T-helper 2 cell treated with Interferon-gamma antibody and Interleukin-4, amounts not matched to agents 5 μg/mL and 100 μg/mL, for 36 hours (primary cell): ENCODE measurements around the gene PKP4.

ENCODE experiments used
- DNase-seq: peaks from one replicate; pipeline ENCODE4 v3.0.0; 2021; ENCODE audit warnings: low spot score
- H3K27ac Mint-ChIP-seq: one replicate; pipeline ENCODE4 v1.8.0; 2021; ENCODE audit warnings: mild to moderate bottlenecking, mixed read lengths
- H3K27me3 Mint-ChIP-seq: one replicate; pipeline ENCODE4 v1.8.0; 2021; ENCODE audit warnings: low read depth, mixed read lengths
- H3K36me3 Mint-ChIP-seq: one replicate; pipeline ENCODE4 v1.8.0; 2021; ENCODE audit warnings: low read depth, mixed read lengths
- H3K4me1 Mint-ChIP-seq: one replicate; pipeline ENCODE4 v1.8.0; 2021; ENCODE audit warnings: low read depth, mixed read lengths
- H3K4me3 Mint-ChIP-seq: one replicate; pipeline ENCODE4 v1.8.0; 2022; ENCODE audit warnings: mild to moderate bottlenecking, moderate library complexity, mixed read lengths
- H3K9me3 Mint-ChIP-seq: one replicate; pipeline ENCODE4 v1.8.0; 2021; ENCODE audit warnings: mixed read lengths

The PKP4 gene

GRCh38 chr2:158513841-158514240, 57.1 kb downstream of the PKP4 start:
- H3K27me3 Mint-ChIP-seq: no peaks in the 10 kb centered on the region

GRCh38 chr2:158518084-158518483, 61.3 kb downstream of the PKP4 start:
- H3K4me1 Mint-ChIP-seq: no peaks in the 10 kb centered on the region
- H3K27me3 Mint-ChIP-seq: no peaks in the 10 kb centered on the region
- no peaks in the 10 kb centered on the region for H3K36me3 Mint-ChIP-seq
- DNase-seq: no peak
- no peak overlapping the region for H3K27ac Mint-ChIP-seq
- no peak overlapping the region for H3K4me3 Mint-ChIP-seq
- H3K9me3 Mint-ChIP-seq: peaks cover 4% of the 10 kb centered on the region

More at GRCh38 chr2:158513841-158514240, 57.1 kb downstream of the PKP4 start:
- DNase-seq: no peak
- H3K9me3 Mint-ChIP-seq: no peaks in the 10 kb centered on the region
- peaks cover 2% of the 10 kb centered on the region for H3K4me1 Mint-ChIP-seq
- H3K27ac Mint-ChIP-seq: no peak overlapping the region
- no peak overlapping the region for H3K4me3 Mint-ChIP-seq
- no peaks in the 10 kb centered on the region for H3K36me3 Mint-ChIP-seq

- no peaks in the 10 kb centered on the region for H3K27me3 Mint-ChIP-seq
- no peak for DNase-seq
- H3K36me3 Mint-ChIP-seq: no peaks in the 10 kb centered on the region
- no peak overlapping the region for H3K4me3 Mint-ChIP-seq
- no peaks in the 10 kb centered on the region for H3K4me1 Mint-ChIP-seq
- H3K9me3 Mint-ChIP-seq: peaks cover 4% of the 10 kb centered on the region
- no peak overlapping the region for H3K27ac Mint-ChIP-seq
Measured at GRCh38 chr2:158519481-158519880, 62.7 kb downstream of the PKP4 start.

- H3K36me3 Mint-ChIP-seq: no peaks in the 10 kb centered on the region
- DNase-seq: no peak
- H3K4me1 Mint-ChIP-seq: no peaks in the 10 kb centered on the region
- no peaks in the 10 kb centered on the region for H3K27me3 Mint-ChIP-seq
- H3K4me3 Mint-ChIP-seq: no peak overlapping the region
- H3K9me3 Mint-ChIP-seq: no peaks in the 10 kb centered on the region
- no peak overlapping the region for H3K27ac Mint-ChIP-seq
Measured at GRCh38 chr2:158529379-158530259, 72.9 kb downstream of the PKP4 start.

GRCh38 chr2:158530829-158531228, 74.1 kb downstream of the PKP4 start:
- Mint-ChIP-seq H3K9me3 (no peaks in the 10 kb centered on the region), H3K27me3 (no peaks in the 10 kb centered on the region), H3K4me1 (no peaks in the 10 kb centered on the region), H3K36me3 (no peaks in the 10 kb centered on the region), H3K27ac (no peak overlapping the region), H3K4me3 (no peak overlapping the region)
- no peak for DNase-seq

GRCh38 chr2:158533009-158533408, 76.3 kb downstream of the PKP4 start:
- H3K27me3 Mint-ChIP-seq: no peaks in the 10 kb centered on the region
- H3K4me1 Mint-ChIP-seq: no peaks in the 10 kb centered on the region

GRCh38 chr2:158539176-158540005, 82.6 kb downstream of the PKP4 start:
- no peaks in the 10 kb centered on the region for H3K36me3 Mint-ChIP-seq
- no peak overlapping the region for H3K27ac Mint-ChIP-seq
- H3K4me3 Mint-ChIP-seq: no peak overlapping the region
- H3K9me3 Mint-ChIP-seq: no peaks in the 10 kb centered on the region
- H3K4me1 Mint-ChIP-seq: peaks cover 5% of the 10 kb centered on the region
- H3K27me3 Mint-ChIP-seq: no peaks in the 10 kb centered on the region
- DNase-seq: no peak

More at GRCh38 chr2:158533009-158533408, 76.3 kb downstream of the PKP4 start:
- H3K4me3 Mint-ChIP-seq: no peak overlapping the region
- no peaks in the 10 kb centered on the region for H3K9me3 Mint-ChIP-seq
- no peak for DNase-seq
- no peak overlapping the region for H3K27ac Mint-ChIP-seq
- no peaks in the 10 kb centered on the region for H3K36me3 Mint-ChIP-seq

GRCh38 chr2:158542577-158542976, 85.8 kb downstream of the PKP4 start:
- Mint-ChIP-seq H3K9me3 (no peaks in the 10 kb centered on the region), H3K27me3 (no peaks in the 10 kb centered on the region), H3K27ac (no peak overlapping the region), H3K4me1 (peaks cover 15% of the 10 kb centered on the region), H3K36me3 (peaks cover 10% of the 10 kb centered on the region), H3K4me3 (no peak overlapping the region)
- no peak for DNase-seq

- H3K4me3 Mint-ChIP-seq: no peak overlapping the region
- no peak overlapping the region for H3K27ac Mint-ChIP-seq
- peaks cover 10% of the 10 kb centered on the region for H3K36me3 Mint-ChIP-seq
- H3K4me1 Mint-ChIP-seq: peaks cover 15% of the 10 kb centered on the region
- H3K9me3 Mint-ChIP-seq: no peaks in the 10 kb centered on the region
- no peak for DNase-seq
- H3K27me3 Mint-ChIP-seq: no peaks in the 10 kb centered on the region
Measured at GRCh38 chr2:158543957-158544356, 87.2 kb downstream of the PKP4 start.

GRCh38 chr2:158544998-158545397, 88.2 kb downstream of the PKP4 start:
- peaks cover 15% of the 10 kb centered on the region for H3K4me1 Mint-ChIP-seq
- H3K27me3 Mint-ChIP-seq: no peaks in the 10 kb centered on the region
- H3K36me3 Mint-ChIP-seq: peaks cover 10% of the 10 kb centered on the region
- H3K4me3 Mint-ChIP-seq: no peak overlapping the region
- DNase-seq: no peak
- H3K27ac Mint-ChIP-seq: no peak overlapping the region
- H3K9me3 Mint-ChIP-seq: no peaks in the 10 kb centered on the region

- H3K27me3 Mint-ChIP-seq: no peaks in the 10 kb centered on the region
Measured at GRCh38 chr2:158546412-158547144, 89.8 kb downstream of the PKP4 start.

GRCh38 chr2:158553257-158553656, 96.5 kb downstream of the PKP4 start:
- Mint-ChIP-seq H3K4me1 (no peaks in the 10 kb centered on the region), H3K4me3 (no peak overlapping the region)

More at GRCh38 chr2:158546412-158547144, 89.8 kb downstream of the PKP4 start:
- peak overlapping the region; percentile 4 for H3K4me3 Mint-ChIP-seq
- peaks cover 15% of the 10 kb centered on the region for H3K4me1 Mint-ChIP-seq
- H3K27ac Mint-ChIP-seq: peak overlapping the region; percentile 85
- no peak for DNase-seq
- peaks cover 10% of the 10 kb centered on the region for H3K36me3 Mint-ChIP-seq
- H3K9me3 Mint-ChIP-seq: no peaks in the 10 kb centered on the region

GRCh38 chr2:158554996-158555395, 98.2 kb downstream of the PKP4 start:
- Mint-ChIP-seq H3K27me3 (no peaks in the 10 kb centered on the region), H3K4me3 (no peak overlapping the region), H3K36me3 (no peaks in the 10 kb centered on the region), H3K27ac (no peak overlapping the region), H3K4me1 (no peaks in the 10 kb centered on the region), H3K9me3 (no peaks in the 10 kb centered on the region)
- DNase-seq: no peak

More at GRCh38 chr2:158553257-158553656, 96.5 kb downstream of the PKP4 start:
- Mint-ChIP-seq H3K9me3 (no peaks in the 10 kb centered on the region), H3K36me3 (no peaks in the 10 kb centered on the region), H3K27me3 (no peaks in the 10 kb centered on the region), H3K27ac (no peak overlapping the region)
- DNase-seq: no peak
